Occipital lobe (tissue), 2 donors: Measurements from ENCODE around the gene CAND2. TPM values are rescaled to one million over a fixed set of nuclear protein-coding genes. Genes with fewer than 3 reads are reported as not detected.
"Not testable (repeated sequence)": the region's sequence is repeated elsewhere in the genome, so short reads cannot be mapped to it uniquely, and the experiment has no call there.

ENCODE experiments used
- DNase-seq: peaks from one replicate; lab custom pipeline; 2025; lab: John Stamatoyannopoulos, UW
- total RNA-seq: library from RNA; depleted of rRNA; stranded (reverse); fragments of >200 nt; gene quantifications from one replicate; pipeline ENCODE4 v1.2.3, GENCODE V29; 2014

Gene CAND2
- total RNA-seq, 1 donor from 2014 or later = 14.5 TPM

- no peak for DNase-seq
Measured at GRCh38 chr3:12771236-12771635, 25.2 kb upstream of the CAND2 start.

DNA sequence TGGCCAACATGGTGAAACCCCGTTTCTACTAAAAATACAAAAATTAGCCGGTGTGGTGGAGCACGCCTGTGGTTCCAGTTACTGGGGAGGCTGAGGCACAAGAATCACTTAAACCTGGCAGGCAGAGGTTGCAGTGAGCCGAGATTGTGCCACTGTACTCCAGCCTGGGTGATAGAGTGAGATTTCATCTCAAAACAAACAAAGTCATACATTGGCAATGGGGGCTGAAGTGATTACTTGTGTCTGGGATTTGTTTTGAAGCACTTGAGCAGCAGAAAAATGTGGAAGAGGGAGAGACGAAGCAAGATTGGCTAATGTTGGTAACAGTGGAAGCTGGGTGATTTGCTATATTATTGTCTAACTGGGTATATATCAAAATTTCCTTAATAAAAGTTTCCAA, 24.0 kb upstream of the CAND2 start:
- no peak for DNase-seq

GRCh38 chr3:12773030-12773709, 23.3 kb upstream of the CAND2 start:
- no peak for DNase-seq

- no peak for DNase-seq
Measured at GRCh38 chr3:12773710-12774086, 22.8 kb upstream of the CAND2 start.

DNA sequence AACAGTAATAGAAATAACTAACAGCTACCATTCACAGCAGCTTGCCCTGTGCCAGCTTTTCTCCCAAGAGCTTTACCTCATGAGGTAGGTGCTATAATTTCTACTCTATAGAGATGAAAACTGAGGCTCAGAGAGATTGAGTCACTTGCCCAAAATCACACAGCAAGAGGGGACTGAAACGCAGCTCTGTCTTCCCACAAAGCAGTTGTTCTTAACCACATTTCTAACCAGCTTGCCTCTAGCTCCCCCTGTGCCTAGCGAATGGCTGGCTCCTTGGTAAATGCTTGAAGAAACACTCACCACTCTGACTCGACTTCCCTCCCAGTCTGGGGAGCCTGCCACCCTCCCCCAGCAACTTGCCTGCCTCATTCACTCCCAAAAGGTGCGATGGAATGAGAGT, 21.9 kb upstream of the CAND2 start:
- DNase-seq = no peak

GRCh38 chr3:12775226-12775625, 21.3 kb upstream of the CAND2 start:
- no peak for DNase-seq

GRCh38 chr3:12775970-12776369, 20.5 kb upstream of the CAND2 start:
- DNase-seq = not testable (repeated sequence)

DNA sequence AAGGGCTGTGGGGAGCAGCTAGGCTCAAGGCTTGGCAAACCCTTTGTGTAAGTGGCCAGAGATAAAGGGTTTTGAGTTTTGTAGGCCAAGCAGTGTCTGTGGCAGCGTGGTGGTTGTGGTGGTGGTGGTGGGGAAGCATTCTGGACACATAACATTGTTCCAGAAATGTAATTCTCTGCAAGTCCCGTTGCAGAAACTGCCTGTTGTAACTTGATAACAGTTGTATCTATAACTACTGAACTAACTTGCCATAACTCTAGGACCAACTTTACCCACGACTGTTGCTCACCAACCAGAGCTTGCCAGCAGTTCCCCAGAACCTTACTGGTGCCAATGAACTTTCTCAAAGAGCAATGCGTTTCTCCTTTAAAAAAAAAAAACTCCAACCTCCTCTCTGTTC, 19.3 kb upstream of the CAND2 start:
- DNase-seq = no peak

- no peak for DNase-seq
Measured at GRCh38 chr3:12780751-12781150, 15.7 kb upstream of the CAND2 start.

- no peak for DNase-seq
Measured at GRCh38 chr3:12782172-12782815, 14.2 kb upstream of the CAND2 start.

GRCh38 chr3:12785096-12785495, 11.4 kb upstream of the CAND2 start:
- no peak for DNase-seq

DNA sequence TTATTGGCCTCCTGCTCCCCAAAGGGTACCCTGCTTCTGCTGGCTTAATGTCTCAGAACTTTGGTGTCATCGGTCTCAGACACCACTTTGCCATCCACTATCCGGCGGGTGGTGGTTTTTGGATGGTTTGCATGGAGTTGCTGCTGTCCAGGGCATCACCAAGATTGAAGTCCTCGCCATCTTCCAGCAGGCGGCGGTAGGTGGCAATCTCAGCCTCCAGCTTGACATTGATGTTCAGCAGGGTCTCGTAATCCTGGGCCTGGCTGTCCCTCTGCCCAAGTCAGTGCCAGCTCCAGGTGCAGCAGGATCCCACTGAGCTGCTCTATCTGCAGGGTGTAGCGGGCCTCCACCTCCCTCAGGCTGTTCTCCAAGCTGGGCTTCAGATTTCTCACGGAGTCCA, 9.1 kb upstream of the CAND2 start:
- DNase-seq = not testable (repeated sequence)

- DNase-seq = not testable (repeated sequence)
Measured at GRCh38 chr3:12787967-12788690, 8.4 kb upstream of the CAND2 start.

GRCh38 chr3:12791430-12791829, 5.0 kb upstream of the CAND2 start:
- DNase-seq = no peak

DNA sequence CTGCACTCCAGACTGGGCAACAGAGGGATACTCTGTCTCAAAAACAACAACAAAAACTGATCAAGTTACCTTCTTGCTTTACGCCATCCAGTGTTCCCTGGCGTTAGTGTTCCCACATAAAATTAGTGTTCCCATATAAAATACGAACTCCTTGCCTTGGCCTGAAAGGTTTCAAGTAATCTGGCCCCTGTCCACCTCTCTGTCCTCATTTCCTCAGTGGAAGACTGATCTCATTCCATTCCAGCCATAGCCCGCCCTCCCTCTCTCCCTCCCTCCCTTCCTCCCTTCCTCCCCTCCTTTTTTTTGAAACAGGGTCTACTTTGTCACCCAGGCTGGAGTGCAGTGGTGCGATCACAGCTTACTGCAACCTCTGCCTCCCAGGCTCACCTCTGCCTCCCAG, 2.8 kb upstream of the CAND2 start:
- no peak for DNase-seq

- DNase-seq = no peak
Measured at GRCh38 chr3:12797124-12797891, 828 bp downstream of the CAND2 start.

DNA sequence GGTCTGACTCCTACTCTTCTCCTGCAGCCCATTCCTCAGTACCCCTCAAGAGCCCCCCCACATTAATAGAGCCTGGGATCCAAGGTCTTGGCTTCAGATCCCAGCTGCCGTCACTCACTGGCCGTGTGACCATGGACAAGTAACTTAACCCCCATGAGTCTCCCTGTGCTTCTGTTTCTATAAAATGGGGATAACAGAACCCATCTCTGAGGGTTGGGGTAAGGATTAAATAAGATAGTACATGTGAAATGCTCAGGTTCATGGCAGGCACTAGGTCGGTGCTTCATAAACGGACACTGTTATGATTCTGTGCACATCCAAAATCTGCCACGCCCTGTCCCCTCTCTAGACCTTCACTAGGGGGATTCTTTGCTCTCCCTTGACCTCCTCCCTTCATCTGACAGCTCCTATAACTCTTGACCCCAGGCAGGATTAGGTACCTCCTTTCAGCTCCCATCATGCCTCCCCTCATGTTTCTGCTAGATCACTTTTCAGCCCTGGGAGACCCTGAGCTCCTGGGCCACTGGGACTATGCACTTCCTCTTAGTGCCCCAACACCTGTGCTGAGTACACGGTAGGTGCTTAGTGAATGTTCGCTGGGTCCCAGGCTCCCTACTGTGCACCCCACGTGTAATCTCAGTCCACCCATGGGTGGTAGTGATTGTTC, 1.5 kb downstream of the CAND2 start:
- no peak for DNase-seq

- no peak for DNase-seq
Measured at GRCh38 chr3:12798559-12799179, 2.2 kb downstream of the CAND2 start.

DNA sequence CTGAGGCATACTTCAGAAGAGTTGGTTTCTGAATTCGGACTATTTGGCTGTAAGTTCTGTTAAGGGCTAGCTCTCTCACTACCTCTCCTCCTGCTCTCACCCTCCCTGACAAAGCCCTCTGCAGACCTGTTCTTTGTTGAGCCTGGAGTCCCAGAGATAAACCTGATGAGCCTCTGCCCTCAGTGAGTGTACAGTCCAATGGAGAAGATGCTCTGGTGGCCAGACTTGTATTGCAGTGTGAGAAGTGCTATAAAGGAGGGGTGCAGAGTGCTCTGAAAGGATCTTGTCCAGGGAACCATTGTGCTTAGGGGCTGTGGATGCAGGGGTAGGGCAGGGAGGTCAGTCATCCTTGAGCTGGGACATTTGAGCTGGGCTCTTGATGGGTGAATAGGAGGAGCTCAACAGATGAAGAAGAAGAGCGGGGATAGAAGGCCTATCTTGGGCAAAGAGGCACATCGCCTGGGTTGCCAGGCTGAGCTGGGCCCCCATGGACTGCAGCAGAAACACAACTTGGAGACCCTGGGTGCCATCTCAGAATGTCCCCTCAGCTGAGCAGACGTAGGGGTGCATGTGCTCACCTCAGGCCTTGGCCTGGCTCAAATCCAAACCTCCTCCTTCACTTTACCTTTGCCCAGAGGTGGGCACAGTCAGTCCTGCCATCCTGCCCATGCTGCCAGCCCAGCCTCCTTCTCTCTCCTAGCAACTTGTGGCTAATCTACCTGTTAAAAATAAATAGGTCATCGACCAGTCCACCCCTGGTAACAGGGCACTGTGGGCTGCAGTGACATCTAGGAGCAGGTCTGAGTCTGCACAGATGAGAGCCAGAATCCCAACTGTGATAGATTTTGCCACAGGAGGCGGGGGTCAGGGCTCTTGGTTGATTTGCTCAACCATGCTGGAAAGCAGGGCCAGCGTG, 3.3 kb downstream of the CAND2 start:
- no peak for DNase-seq

DNA sequence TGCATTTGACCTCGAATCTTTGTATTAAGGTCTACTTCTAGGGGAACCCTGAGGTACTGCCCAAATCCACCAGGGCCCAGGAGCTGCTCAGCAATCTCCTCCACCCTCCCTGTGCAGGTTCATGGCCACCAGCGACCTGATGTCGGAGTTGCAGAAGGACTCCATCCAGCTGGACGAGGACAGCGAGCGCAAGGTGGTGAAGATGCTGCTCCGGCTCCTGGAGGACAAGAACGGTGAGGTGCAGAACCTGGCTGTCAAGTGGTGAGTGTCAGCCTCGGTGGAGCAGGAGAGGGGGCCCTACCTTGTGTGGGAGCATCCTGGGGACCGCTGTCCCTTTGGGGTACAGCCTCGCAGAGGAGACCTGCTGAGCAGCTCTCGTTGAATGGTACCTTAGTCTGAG, 6.9 kb downstream of the CAND2 start:
- no peak for DNase-seq
